Thoracic aorta (tissue), 2 donors: ENCODE measurements around the gene CCK. TPM values are rescaled to one million over a fixed set of nuclear protein-coding genes. Genes with fewer than 3 reads are reported as not detected.
A peak's percentile ranks its signal among the peaks of the same experiment; 100 is the strongest.

Experiments used
- ATAC-seq: fragments of 150-250 bp; one replicate; pipeline ENCODE4 v1.8.0; 2017; ENCODE audit warnings: low read depth; ENCODE audit not compliant: insufficient number of reproducible peaks, low FRiP score
- DNase-seq: peaks from one replicate; pipeline ENCODE4 v3.0.0-alpha.2; 2020; ENCODE audit warnings: low spot score
- H3K27ac ChIP-seq, 2 donors: fragments of 200-600 bp; sonication (generic); 1 replicate in 1 of 2; 2 replicates in 1 of 2; pipeline ENCODE4 v1.5.1; 2016; ENCODE audit warnings: mild to moderate bottlenecking in 2 of 2, moderate library complexity in 2 of 2
- H3K27me3 ChIP-seq: fragments of 200-600 bp; sonication (generic); replicated peaks from 2 replicates; pipeline ENCODE4 v1.6.0; 2016; ENCODE audit warnings: mild to moderate bottlenecking; ENCODE audit not compliant: insufficient read depth
- H3K36me3 ChIP-seq: fragments of 200-600 bp; sonication (generic); one replicate; pipeline ENCODE4 v1.5.1; 2016
- H3K4me1 ChIP-seq, 2 donors: fragments of 200-600 bp; sonication (generic); 1 replicate in 1 of 2; 2 replicates in 1 of 2; pipeline versions ENCODE4 v1.5.1 to v1.6.0; 2016; ENCODE audit warnings: low read depth in 2 of 2, mild to moderate bottlenecking in 1 of 2; ENCODE audit not compliant: control insufficient read depth in 1 of 2
- H3K4me3 ChIP-seq: fragments of 200-600 bp; sonication (generic); 2 replicates; pipeline ENCODE4 v1.5.1; 2016; ENCODE audit warnings: mild to moderate bottlenecking
- H3K9me3 ChIP-seq: fragments of 200-600 bp; sonication (generic); 2 replicates; pipeline ENCODE4 v1.5.1; 2016
- total RNA-seq, 2 donors: library from RNA; depleted of rRNA; stranded (reverse); fragments of >200 nt; gene quantifications; one replicate each; pipeline versions ENCODE4 v1.1.0 to v1.2.3, GENCODE V29; 2016
- TF ChIP-seq, protein P1 (sequence below): fragments of 200-600 bp; sonication (generic); IDR thresholded peaks from one replicate; pipeline ENCODE4 v1.5.1; 2019; ENCODE audit warnings: antibody characterized with exemption

CCK gene
- total RNA-seq, 2 donors from 2014 or later: not detected

DNA sequence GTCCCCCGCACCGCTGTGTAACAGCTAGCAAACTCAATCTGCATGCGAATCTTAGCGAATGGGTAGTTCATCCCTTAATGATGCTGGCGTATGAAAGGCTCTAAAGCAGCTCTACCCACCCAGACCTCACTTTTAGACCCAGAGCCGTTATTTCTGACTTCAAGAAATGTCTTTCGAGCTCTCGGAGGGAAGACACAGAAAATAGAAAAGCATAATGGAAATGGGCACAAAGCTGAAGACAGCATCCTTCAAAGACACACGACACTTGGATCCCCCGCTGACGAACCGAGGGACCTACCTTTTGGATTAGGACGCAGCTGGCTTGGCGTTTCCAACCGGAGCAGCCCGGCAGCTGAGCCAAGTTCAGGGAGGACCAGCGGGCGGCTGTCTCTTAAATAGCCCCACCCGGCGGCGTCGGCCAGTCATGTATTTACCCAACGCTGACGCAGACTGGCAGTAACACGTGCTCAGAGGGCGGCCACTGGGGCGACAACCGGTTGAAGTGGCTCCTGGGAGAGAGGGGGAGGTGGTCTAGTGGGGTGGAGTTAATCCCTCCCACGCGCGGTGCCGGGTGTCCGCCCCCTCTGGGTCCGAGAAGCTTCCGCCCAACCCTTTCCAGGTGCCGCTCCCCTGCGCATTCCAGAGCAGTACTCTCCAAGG is 1.5 kb downstream of the CCK start:
- ATAC-seq (no peak), DNase-seq (no peak)
- TF ChIP-seq, protein P1, sequence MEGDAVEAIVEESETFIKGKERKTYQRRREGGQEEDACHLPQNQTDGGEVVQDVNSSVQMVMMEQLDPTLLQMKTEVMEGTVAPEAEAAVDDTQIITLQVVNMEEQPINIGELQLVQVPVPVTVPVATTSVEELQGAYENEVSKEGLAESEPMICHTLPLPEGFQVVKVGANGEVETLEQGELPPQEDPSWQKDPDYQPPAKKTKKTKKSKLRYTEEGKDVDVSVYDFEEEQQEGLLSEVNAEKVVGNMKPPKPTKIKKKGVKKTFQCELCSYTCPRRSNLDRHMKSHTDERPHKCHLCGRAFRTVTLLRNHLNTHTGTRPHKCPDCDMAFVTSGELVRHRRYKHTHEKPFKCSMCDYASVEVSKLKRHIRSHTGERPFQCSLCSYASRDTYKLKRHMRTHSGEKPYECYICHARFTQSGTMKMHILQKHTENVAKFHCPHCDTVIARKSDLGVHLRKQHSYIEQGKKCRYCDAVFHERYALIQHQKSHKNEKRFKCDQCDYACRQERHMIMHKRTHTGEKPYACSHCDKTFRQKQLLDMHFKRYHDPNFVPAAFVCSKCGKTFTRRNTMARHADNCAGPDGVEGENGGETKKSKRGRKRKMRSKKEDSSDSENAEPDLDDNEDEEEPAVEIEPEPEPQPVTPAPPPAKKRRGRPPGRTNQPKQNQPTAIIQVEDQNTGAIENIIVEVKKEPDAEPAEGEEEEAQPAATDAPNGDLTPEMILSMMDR: no peak
- peak overlapping the region; percentile 14 for H3K4me3 ChIP-seq
- no peak overlapping the region for H3K27ac ChIP-seq
- H3K36me3 ChIP-seq: no peaks in the 10 kb centered on the region
- no peaks in the 10 kb centered on the region for H3K9me3 ChIP-seq
- peaks cover 5% of the 10 kb centered on the region for H3K27me3 ChIP-seq
- peaks cover 4 to 18% of the 10 kb centered on the region in 2 donors for H3K4me1 ChIP-seq

DNA sequence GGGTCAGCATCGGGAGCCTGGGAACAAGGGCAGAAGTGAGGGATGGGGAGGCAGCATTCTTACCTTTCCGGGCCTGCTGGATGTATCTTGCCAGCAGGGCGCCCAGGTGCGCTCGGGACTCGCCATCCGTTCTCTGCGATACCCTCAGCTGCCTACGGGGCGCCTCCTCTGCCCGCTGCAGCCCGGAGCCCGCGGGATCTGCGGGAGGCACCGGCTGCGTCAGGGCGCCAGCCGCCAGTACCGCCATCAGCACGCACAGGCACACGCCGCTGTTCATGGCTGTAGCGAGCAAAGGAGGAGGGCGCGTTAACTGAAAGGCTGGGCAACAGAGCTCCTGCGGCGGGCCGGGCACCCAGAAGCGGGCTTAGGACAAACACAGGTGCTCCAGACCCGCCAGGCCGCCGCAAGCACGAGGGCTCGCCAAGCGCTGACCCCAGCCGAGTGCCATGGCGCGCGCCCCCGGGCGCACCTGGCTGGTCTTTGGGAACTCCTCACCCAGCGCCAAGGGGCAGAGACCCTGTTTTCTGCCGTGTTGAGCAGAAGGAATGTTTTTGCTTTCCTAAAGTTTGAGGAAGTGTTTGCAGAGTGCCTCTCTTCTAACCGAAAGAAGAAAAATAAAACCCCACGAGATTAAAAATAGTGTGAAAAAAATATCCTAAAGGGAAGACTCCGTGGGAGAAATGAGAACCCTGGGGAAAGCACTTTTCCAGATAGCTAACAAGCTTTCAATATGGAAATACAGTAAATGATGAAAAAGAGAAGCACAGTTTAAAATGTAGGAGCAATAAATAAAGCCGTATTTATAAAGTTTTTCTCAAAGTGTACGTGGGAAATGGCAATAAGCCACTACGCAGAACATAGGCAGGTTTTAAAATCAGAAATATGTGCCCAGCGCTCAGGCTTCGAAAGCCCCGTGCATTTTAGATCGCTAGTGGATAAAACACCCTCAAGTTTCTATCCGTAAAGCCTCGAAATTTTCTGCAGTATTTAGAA is 2.3 kb downstream of the CCK start:
- Histone ChIP-seq H3K4me1 (peaks cover 4 to 18% of the 10 kb centered on the region in 2 donors), H3K27ac (no peak overlapping the region), H3K4me3 (peak overlapping the region; percentile 29), H3K27me3 (peaks cover 5% of the 10 kb centered on the region), H3K9me3 (no peaks in the 10 kb centered on the region), H3K36me3 (no peaks in the 10 kb centered on the region)
- DNase-seq (no peak), ATAC-seq (no peak)
- TF ChIP-seq, protein P1: no peak

DNA sequence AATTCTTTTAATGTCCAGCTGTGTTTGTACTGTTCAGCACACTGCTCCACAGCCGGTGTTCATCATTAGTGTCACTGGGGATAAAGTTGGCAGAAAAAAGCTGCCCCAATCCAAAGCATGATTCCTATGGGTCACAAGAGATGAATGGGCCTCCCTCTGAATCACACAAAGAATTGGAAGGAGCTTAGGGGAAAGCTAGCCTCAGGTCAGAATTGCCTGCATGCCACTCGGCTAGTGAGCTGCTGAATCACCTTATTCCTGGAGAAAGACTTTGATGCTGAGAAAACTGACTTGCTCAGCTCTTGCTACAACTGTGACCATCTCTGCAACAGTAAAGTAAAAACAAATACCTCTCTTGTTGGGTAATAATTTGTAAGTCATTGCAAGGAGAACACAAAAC is 3.5 kb downstream of the CCK start:
- no peak for ATAC-seq
- peaks cover 5% of the 10 kb centered on the region for H3K27me3 ChIP-seq
- TF ChIP-seq, protein P1: no peak

DNA sequence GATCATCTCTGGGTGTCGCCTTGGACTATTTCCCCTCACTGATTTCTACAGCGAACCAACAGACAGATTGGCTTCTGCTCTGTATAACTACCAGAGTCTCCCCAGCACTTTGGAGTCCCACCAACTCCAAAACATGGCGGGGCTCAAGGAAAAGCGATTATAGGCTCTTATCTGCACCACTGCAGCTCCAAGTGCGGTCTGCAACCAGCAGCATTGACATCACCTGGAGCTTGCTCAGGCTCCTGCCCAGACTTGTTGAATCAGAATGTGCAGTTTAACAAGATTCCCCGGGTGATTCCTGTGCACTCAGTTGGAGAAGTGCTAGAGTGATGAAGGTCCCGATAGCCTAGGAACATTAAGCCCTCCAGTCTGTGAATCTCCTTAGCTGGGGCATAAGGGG is 9.0 kb downstream of the CCK start:
- H3K36me3 ChIP-seq: no peaks in the 10 kb centered on the region
- H3K27me3 ChIP-seq: no peaks in the 10 kb centered on the region
- TF ChIP-seq, protein P1: no peak
- H3K9me3 ChIP-seq: no peaks in the 10 kb centered on the region
- no peak overlapping the region for H3K27ac ChIP-seq
- H3K4me1 ChIP-seq: no peaks in the 10 kb centered on the region
- no peak for DNase-seq
- H3K4me3 ChIP-seq: no peak overlapping the region
- no peak for ATAC-seq

More for the DNA sequence above, 3.5 kb downstream of the CCK start:
- Histone ChIP-seq H3K4me1 (peaks cover 4 to 18% of the 10 kb centered on the region in 2 donors), H3K4me3 (no peak overlapping the region), H3K27ac (no peak overlapping the region), H3K36me3 (no peaks in the 10 kb centered on the region), H3K9me3 (no peaks in the 10 kb centered on the region)
- DNase-seq: no peak

DNA sequence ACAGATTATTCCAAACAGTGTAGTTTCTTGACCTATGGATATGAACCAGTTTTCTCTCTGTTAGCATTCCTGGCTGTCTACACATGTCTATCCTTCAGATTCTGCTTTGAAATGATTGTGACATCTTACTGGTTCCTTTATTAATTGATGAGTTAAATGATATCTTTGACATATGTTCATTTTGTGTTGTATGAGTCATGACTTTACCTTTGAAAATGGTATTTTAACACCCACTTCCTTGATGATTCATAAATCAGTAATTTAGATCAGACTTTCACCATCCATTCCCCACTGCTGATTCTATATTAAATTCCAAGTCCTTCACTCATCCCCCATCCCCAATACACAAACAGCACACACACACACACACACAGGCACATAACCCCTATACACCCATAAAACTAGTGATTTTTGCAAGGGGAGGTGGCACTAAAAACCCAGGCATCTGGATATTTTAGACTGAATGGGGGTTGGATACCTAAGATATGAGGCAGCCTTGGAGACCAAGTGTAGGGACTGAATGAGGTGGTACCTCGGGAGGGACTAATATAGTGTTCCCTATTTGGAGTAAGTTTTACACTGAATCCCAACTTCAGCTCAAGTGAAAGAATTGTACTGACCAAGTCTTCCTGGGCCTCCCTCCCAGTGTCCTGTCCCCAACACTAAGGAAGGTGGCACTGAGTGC is 9.7 kb downstream of the CCK start:
- TF ChIP-seq, protein P1: no peak
- Histone ChIP-seq H3K27me3 (no peaks in the 10 kb centered on the region), H3K27ac (no peak overlapping the region), H3K36me3 (no peaks in the 10 kb centered on the region), H3K9me3 (no peaks in the 10 kb centered on the region), H3K4me1 (no peaks in the 10 kb centered on the region), H3K4me3 (no peak overlapping the region)
- DNase-seq: no peak
- no peak for ATAC-seq
